IMR-90 (cell line): ENCODE measurements around the gene TERF2IP. TPM values are rescaled to one million over a fixed set of nuclear protein-coding genes. Genes with fewer than 3 reads are reported as not detected.

Source experiments
- ATAC-seq: fragments of 200-7000 bp; cut with Tn5 transposase; 2 replicates; pipeline ENCODE4 v1.9.1; 2020; ENCODE audit warnings: low read depth, mild to moderate bottlenecking, moderate library complexity
- BruUV-seq: library from RNA; stranded (reverse); fragments of 400-500 nt; replicated peaks from 2 replicates; lab custom pipeline; 2021; lab: Mats Ljungman, UMichigan
- CTCF ChIA-PET: fragments of 300-600 bp; formaldehyde crosslinking; extraction: SDS; loops from one replicate; lab custom pipeline; 2021; ENCODE audit warnings: antibody characterized with exemption; lab: Yijun Ruan, JAX
- POLR2A ChIA-PET: fragments of 300-600 bp; sonication (Branson Sonifier 250); formaldehyde crosslinking; loops from one replicate; lab custom pipeline; 2022; ENCODE audit warnings: antibody characterized with exemption; ENCODE audit not compliant: unreplicated experiment; lab: Charles Lee
- DNase-seq: peaks from one replicate; pipeline ENCODE4 v3.0.0; 2013
- H2AFZ ChIP-seq: replicated peaks from 2 replicates; pipeline ENCODE3; 2013; ENCODE audit warnings: low read length, mild to moderate bottlenecking; ENCODE audit not compliant: poor library complexity
- H2AK5ac ChIP-seq: 2 replicates; pipeline ENCODE4 v1.6.1; 2013; ENCODE audit warnings: low read depth, low read length, inconsistent platforms
- H2AK9ac ChIP-seq: replicated peaks from 2 replicates; pipeline ENCODE3; 2013; ENCODE audit warnings: mild to moderate bottlenecking, low read depth, low read length, moderate library complexity; ENCODE audit not compliant: poor library complexity
- H2BK120ac ChIP-seq: 2 replicates; pipeline ENCODE4 v1.6.1; 2013; ENCODE audit warnings: low read depth, low read length, inconsistent platforms
- H2BK15ac ChIP-seq: 3 replicates; pipeline ENCODE4 v1.6.1; 2013; ENCODE audit warnings: low read depth, low read length, inconsistent platforms
- H2BK20ac ChIP-seq: 2 replicates; pipeline ENCODE4 v1.6.1; 2013; ENCODE audit warnings: low read depth, mild to moderate bottlenecking, inconsistent platforms, low read length, moderate library complexity
- H2BK5ac ChIP-seq: 2 replicates; pipeline ENCODE4 v1.6.1; 2013; ENCODE audit warnings: mild to moderate bottlenecking, low read depth, low read length, inconsistent platforms; ENCODE audit not compliant: poor library complexity, severe bottlenecking
- H3K14ac ChIP-seq: replicated peaks from 2 replicates; pipeline ENCODE4 v1.6.1; 2013; ENCODE audit warnings: low read depth, low read length, inconsistent platforms
- H3K18ac ChIP-seq: 2 replicates; pipeline ENCODE4 v1.6.1; 2013; ENCODE audit warnings: low read depth, low read length, control low read depth
- H3K23ac ChIP-seq: 2 replicates; pipeline ENCODE4 v1.6.1; 2013; ENCODE audit warnings: low read depth, low read length, inconsistent platforms
- H3K27ac ChIP-seq: 2 replicates; pipeline ENCODE4 v1.5.1; 2013; ENCODE audit warnings: mild to moderate bottlenecking, control low read depth, low read length; ENCODE audit not compliant: insufficient read depth
- H3K27me3 ChIP-seq: 2 replicates; pipeline ENCODE4 v1.6.1; 2013; ENCODE audit warnings: low read length; ENCODE audit not compliant: control insufficient read depth, insufficient read depth
- H3K36me3 ChIP-seq: 2 replicates; pipeline ENCODE4 v1.6.1; 2013; ENCODE audit warnings: low read length, mixed read lengths; ENCODE audit not compliant: control insufficient read depth, insufficient read depth
- H3K4ac ChIP-seq: 2 replicates; pipeline ENCODE4 v1.6.1; 2013; ENCODE audit warnings: low read depth, low read length, inconsistent platforms
- H3K4me1 ChIP-seq: 2 replicates; pipeline ENCODE4 v1.6.1; 2013; ENCODE audit warnings: low read length, mixed read lengths; ENCODE audit not compliant: control insufficient read depth, insufficient read depth
- H3K4me2 ChIP-seq: 2 replicates; pipeline ENCODE4 v1.6.1; 2013; ENCODE audit warnings: low read depth, mild to moderate bottlenecking, control low read depth, low read length, moderate library complexity
- H3K4me3 ChIP-seq: 2 replicates; pipeline ENCODE4 v1.5.1; 2013; ENCODE audit warnings: low read depth, mild to moderate bottlenecking, control low read depth, low read length, moderate library complexity; ENCODE audit not compliant: insufficient read depth
- H3K56ac ChIP-seq: 2 replicates; pipeline ENCODE4 v1.6.1; 2013; ENCODE audit warnings: low read length, inconsistent platforms; ENCODE audit not compliant: insufficient read depth; ENCODE audit errors: extremely low read depth
- H3K79me1 ChIP-seq, 2 experiments: 2 replicates each; pipeline ENCODE4 v1.6.1; 2013; ENCODE audit warnings: low read length in 2 of 2, inconsistent platforms in 1 of 2, low read depth in 1 of 2
- H3K9ac ChIP-seq: 2 replicates; pipeline ENCODE4 v1.6.1; 2013; ENCODE audit warnings: low read depth, low read length, control low read depth
- H3K9me1 ChIP-seq: 2 replicates; pipeline ENCODE4 v1.6.1; 2013; ENCODE audit warnings: low read length, inconsistent platforms; ENCODE audit not compliant: insufficient read depth
- H3K9me3 ChIP-seq: 2 replicates; pipeline ENCODE4 v1.6.1; 2013; ENCODE audit warnings: low read length; ENCODE audit not compliant: control insufficient read depth, insufficient read depth
- H4K20me1 ChIP-seq: 2 replicates; pipeline ENCODE4 v1.6.1; 2013; ENCODE audit warnings: low read length, inconsistent platforms; ENCODE audit not compliant: insufficient read depth
- H4K5ac ChIP-seq: 2 replicates; pipeline ENCODE4 v1.6.1; 2013; ENCODE audit warnings: mild to moderate bottlenecking, low read depth, low read length, control low read depth
- H4K8ac ChIP-seq, 2 experiments: 2 replicates each; pipeline ENCODE4 v1.6.1; 2013; ENCODE audit warnings: low read depth in 2 of 2, low read length in 2 of 2, control low read depth in 1 of 2, inconsistent platforms in 1 of 2
- H4K91ac ChIP-seq: 2 replicates; pipeline ENCODE4 v1.6.1; 2013; ENCODE audit warnings: low read depth, low read length, inconsistent platforms; ENCODE audit not compliant: insufficient read depth
- SMC3 ChIP-seq: fragments of 150-350 bp; IDR thresholded peaks from 2 replicates; pipeline ENCODE4 v1.6.1; 2016; ENCODE audit warnings: low read depth, mild to moderate bottlenecking, antibody characterized with exemption, low read length, moderate library complexity
- WGBS, 2 experiments: methylation state at CpG; one replicate each; pipeline versions ENCODE4 v1.1.5 to v1.1.7; 2013; ENCODE audit warnings: missing lambda C conversion rate in 2 of 2; ENCODE audit not compliant: insufficient read length in 1 of 2; ENCODE audit errors: extremely low coverage in 2 of 2; 5-methylcytosine and 5-hydroxymethylcytosine counted together
- dilution Hi-C: fragments of 300-500 bp; cut with HindIII; formaldehyde crosslinking; loops from one replicate; pipeline ENCODE4 v1.14.3; 2018; ENCODE audit warnings: low sequenced_read_pairs; ENCODE audit not compliant: unreplicated experiment
- in situ Hi-C: fragments of 300-500 bp; cut with MboI; formaldehyde crosslinking; loops from 3 replicates; pipeline ENCODE4 v1.14.3; 2019; ENCODE audit warnings: low sequenced_read_pairs, inconsistent platforms, mixed read lengths
- intact Hi-C: fragments of 100-400 bp; cut with micrococcal nuclease; formaldehyde crosslinking; loops from 2 replicates; pipeline ENCODE4 v1.10.0; 2022
- polyA plus RNA-seq, 3 experiments: library from polyadenylated mRNA; depleted of rRNA; stranded (reverse); fragments of >200 nt; gene quantifications; 2 replicates each; pipeline ENCODE4 v1.2.3, GENCODE V29; 2012; ENCODE audit warnings: low replicate concordance in 1 of 3
- total RNA-seq: library from RNA; depleted of rRNA; stranded (reverse); fragments of >200 nt; gene quantifications from 2 replicates; pipeline ENCODE4 v1.2.3, GENCODE V29; 2012
- TF ChIP-seq, protein P1 (sequence below): fragments of 150-350 bp; IDR thresholded peaks from 2 replicates; pipeline ENCODE4 v1.6.1; 2016; ENCODE audit warnings: low read depth, mild to moderate bottlenecking, low read length, moderate library complexity, borderline replicate concordance
- TF ChIP-seq, protein P2 (sequence below): fragments of 150-350 bp; IDR thresholded peaks from 2 replicates; pipeline ENCODE4 v1.6.1; 2017; ENCODE audit warnings: mild to moderate bottlenecking, antibody characterized with exemption, low read length, low read depth
- TF ChIP-seq, protein P3 (sequence below): conservative IDR thresholded peaks from 2 replicates; pipeline ENCODE4 v1.5.1; 2012; ENCODE audit warnings: mild to moderate bottlenecking, low read depth, low read length, improper control_type of control experiment

Gene TERF2IP
- total and polyA plus RNA-seq, 2 of the 4 experiments (the other 2 are of a cell fraction): 15.4 to 32.5 TPM

DNA sequence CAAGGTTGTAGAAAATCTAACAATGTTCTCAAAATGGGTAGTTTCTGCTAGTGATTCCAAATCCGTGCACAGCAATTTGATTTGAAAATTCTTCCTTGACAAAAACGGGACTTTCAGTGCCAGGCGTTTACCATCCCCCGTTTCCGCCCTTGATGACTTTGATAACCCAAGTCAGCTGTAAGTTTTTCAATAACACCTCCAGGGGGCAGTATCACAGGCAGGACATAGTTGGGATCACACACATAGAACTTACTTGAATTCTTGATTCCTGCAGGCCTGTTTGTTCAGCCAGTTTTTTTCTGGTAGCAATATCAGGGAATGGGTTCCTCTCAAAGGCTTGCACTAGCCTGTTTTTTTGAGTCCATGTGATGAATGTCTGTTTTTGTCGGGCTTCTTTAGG is 48.1 kb downstream of the TERF2IP start:
- Histone ChIP-seq H3K27ac (no peak overlapping the region), H4K5ac (no peak overlapping the region), H2AK5ac (no peak overlapping the region), H2BK5ac (no peak overlapping the region), H2BK15ac (no peak overlapping the region), H3K4me2 (no peak overlapping the region), H3K4me1 (no peaks in the 10 kb centered on the region), H3K23ac (no peak overlapping the region), H3K14ac (no peak overlapping the region), H2AK9ac (no peak overlapping the region), H3K36me3 (no peaks in the 10 kb centered on the region), H3K18ac (no peak overlapping the region), H3K56ac (no peak overlapping the region), H2BK120ac (no peak overlapping the region), H2AFZ (no peak overlapping the region), H3K4me3 (no peak overlapping the region), H4K91ac (no peak overlapping the region), H3K79me1 (no peaks in the 10 kb centered on the region), H3K9me1 (no peaks in the 10 kb centered on the region), H3K4ac (no peak overlapping the region), H3K27me3 (no peaks in the 10 kb centered on the region; the same call in 1 of the 2 replicates), H3K9me3 (no peaks in the 10 kb centered on the region), H2BK20ac (no peak overlapping the region), H4K8ac (no peak overlapping the region), H3K9ac (no peak overlapping the region), H4K20me1 (no peaks in the 10 kb centered on the region)
- dilution Hi-C loops: no loop called here
- no peak for DNase-seq
- CTCF ChIA-PET: no interaction called here
- POLR2A ChIA-PET: no interaction called here
- whole genome bisulfite sequencing, 2 experiments: no CpG with 5 or more reads among the region's 6 CpGs
- intact Hi-C loops: no loop called here
- no peak for ATAC-seq
- in situ Hi-C loops: no loop called here
- no TSS peak for BruUV-seq
- TF ChIP-seq, protein P1, sequence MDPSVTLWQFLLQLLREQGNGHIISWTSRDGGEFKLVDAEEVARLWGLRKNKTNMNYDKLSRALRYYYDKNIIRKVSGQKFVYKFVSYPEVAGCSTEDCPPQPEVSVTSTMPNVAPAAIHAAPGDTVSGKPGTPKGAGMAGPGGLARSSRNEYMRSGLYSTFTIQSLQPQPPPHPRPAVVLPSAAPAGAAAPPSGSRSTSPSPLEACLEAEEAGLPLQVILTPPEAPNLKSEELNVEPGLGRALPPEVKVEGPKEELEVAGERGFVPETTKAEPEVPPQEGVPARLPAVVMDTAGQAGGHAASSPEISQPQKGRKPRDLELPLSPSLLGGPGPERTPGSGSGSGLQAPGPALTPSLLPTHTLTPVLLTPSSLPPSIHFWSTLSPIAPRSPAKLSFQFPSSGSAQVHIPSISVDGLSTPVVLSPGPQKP: no peak
- TF ChIP-seq, protein P2, sequence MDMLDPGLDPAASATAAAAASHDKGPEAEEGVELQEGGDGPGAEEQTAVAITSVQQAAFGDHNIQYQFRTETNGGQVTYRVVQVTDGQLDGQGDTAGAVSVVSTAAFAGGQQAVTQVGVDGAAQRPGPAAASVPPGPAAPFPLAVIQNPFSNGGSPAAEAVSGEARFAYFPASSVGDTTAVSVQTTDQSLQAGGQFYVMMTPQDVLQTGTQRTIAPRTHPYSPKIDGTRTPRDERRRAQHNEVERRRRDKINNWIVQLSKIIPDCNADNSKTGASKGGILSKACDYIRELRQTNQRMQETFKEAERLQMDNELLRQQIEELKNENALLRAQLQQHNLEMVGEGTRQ: no peak
- no peak for TF ChIP-seq SMC3
- TF ChIP-seq, protein P3, sequence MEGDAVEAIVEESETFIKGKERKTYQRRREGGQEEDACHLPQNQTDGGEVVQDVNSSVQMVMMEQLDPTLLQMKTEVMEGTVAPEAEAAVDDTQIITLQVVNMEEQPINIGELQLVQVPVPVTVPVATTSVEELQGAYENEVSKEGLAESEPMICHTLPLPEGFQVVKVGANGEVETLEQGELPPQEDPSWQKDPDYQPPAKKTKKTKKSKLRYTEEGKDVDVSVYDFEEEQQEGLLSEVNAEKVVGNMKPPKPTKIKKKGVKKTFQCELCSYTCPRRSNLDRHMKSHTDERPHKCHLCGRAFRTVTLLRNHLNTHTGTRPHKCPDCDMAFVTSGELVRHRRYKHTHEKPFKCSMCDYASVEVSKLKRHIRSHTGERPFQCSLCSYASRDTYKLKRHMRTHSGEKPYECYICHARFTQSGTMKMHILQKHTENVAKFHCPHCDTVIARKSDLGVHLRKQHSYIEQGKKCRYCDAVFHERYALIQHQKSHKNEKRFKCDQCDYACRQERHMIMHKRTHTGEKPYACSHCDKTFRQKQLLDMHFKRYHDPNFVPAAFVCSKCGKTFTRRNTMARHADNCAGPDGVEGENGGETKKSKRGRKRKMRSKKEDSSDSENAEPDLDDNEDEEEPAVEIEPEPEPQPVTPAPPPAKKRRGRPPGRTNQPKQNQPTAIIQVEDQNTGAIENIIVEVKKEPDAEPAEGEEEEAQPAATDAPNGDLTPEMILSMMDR: 0 out of 2 replicates have a peak, but pooled peaks have one; percentile 6
